Cardiac septum (tissue), 1 donor: ENCODE measurements around the gene SART3. TPM values are rescaled to one million over a fixed set of nuclear protein-coding genes. Genes with fewer than 3 reads are reported as not detected.

Experiments
- DNase-seq: peaks from one replicate; pipeline ENCODE4 v3.0.0-alpha.2; 2020; ENCODE audit warnings: low spot score
- intact Hi-C: fragments of 100-400 bp; cut with DNase I; formaldehyde crosslinking; loops from one replicate; pipeline ENCODE4 v1.14.0; 2022
- total RNA-seq: library from RNA; stranded (reverse); fragmentation: NEBNext Ultra II Directional; extraction: Animal tissue kit (Norgen Biotek cat#: 25700); gene quantifications from one replicate; pipeline ENCODE4 v1.2.1, GENCODE V29; 2021
- donor health status: DM: no; HTN: no; CAD: no.

The SART3 gene
- total RNA-seq, 1 donor from 2014 or later = 29.2 TPM

DNA sequence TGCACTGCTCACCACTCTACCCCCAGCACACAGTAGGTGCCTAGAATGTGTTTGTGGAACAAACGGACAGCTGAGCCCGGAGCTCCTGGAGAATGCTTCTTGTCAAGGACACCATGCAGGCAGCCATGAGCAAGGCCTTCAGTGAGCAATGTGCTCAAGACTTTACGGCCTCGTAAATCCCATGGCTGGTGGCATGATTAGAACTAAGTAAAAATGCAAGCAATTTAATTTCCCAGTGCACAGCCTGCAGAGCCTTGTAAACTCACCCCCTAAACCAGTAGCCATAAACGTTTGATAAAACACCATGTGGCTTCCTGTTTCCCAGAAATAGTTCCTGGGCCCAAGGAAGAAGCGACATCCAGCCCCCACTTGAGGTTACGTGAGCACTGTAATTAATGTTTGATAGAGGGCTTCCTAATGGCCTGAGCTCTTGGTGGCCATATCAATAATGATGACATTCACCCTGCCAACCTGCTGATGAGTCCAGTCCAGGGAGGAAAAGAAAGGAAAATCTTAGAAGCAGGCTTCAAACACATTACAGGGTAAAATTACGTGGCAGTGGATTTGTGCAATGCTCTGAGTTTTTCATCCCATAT, 82.3 kb downstream of the SART3 start:
- intact Hi-C loops = no loop called here

DNA sequence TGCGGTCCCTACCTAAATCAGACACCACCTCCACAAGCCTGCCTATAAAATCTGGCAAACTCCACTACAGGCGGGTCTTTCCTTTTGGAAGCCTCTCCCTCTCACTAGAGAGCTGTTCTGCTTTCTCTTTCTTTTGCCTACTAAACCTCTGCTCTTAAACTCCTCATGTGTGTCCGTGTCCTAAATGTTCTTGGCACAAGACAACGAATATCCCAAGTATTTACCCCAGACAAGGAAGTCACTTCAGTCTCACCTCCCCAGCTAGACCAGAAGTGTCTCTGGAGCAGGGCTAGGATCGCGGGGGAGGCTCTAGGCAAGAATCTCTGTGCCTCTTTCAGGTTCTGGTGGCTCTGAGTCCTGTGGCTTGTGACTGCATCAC, 83.1 kb downstream of the SART3 start:
- DNase-seq = no peak
- intact Hi-C loops = no loop called here

More for the DNA sequence above, 82.3 kb downstream of the SART3 start:
- no peak for DNase-seq

DNA sequence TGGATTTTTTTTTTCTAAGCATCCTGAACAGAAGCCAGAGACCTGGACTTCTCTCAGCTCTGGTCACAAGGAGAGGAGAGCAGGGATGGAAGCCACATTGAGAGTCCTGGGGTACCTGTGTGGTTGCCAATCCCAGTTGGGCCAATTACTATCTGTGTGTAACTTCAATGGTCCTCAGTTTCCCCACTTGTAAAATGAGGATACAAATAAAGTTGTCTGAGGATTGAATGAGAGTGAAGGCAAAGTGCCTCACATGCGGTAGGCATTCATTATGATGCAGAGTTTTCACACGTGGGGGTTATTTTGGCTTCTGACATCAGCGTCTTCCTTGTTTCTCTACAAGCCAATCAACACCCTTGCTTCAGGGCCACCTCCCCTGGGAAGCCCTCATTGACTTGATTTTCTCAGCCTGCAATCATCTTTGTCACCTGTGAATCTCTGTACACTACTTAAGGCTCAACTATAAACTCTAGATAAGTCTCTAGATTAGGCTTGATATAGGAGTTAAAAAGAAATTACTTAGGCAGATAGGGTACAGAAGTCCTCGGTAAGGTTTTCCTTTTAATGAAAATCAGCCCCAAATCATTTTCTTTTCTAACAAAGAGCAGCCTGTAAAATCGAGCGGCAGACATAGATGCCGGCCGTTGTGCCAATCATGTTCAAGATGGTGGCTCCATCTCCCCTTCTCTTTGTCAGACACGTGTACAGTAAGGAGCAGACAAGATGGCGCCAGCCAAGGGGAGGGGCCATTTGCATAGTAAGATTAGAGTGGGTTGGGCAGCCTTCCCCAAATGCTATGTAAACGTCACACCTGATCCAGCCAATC, 83.7 kb downstream of the SART3 start:
- DNase-seq = no peak
- intact Hi-C loops = no loop called here

DNA sequence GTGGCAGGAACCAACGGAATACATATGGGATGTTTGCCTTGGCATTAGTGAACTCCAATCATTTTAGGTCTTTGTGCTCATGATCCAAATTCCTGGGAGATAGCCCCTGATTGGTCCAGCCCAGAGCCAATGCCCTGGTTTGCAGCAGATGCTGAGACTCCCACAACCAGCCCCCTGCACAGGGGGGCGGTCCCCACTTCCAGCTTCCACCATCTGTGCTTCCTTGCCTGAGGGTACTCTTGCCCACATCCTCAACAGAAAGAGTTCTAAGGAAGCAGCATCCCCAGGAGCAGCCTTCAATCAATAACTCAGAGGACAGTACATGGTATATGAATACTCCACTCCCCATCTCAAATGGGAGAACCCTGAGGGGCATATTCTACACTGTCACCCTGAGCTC, 85.6 kb downstream of the SART3 start:
- intact Hi-C loops = no loop called here
- no peak for DNase-seq

DNA sequence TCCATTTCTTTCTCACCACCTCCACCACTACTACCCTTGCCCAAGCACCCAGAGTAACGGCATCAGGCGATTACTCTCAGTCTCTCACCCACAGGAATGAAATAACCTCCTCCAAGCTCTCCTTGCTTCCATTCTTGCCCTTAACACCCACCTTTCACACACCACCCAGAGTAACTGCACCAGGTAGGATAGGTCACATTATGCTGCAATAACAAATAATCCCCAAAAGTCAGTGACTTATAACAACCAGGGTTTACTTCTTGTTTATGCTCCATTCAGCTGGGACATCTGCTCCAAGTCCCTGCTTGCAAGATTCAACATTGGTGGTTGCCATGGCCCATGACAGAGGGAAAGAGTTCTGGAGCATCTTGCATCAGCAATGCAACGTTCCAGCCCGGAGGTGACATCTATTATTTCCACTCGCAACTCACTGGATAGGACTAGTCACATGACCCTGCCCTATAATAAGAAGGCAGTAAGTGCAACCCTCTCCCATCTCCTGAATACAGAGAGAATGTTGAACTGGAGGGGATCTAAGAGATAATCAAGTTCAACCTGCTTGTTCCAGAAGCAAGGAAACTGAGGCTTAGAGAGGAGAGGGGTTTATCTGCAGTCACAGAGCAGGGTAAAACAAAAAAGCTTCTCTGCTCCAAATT, 87.4 kb downstream of the SART3 start:
- no peak for DNase-seq
- intact Hi-C loops = no loop called here

Other genes with a start within 250 kb of the SART3 start
- gene CMKLR1, start 221.9 kb downstream of the SART3 start, total RNA-seq = 21.0 TPM
- gene FICD, start 45.9 kb downstream of the SART3 start, total RNA-seq = 3.8 TPM
- 432 TPM for gene ISCU, start 1.4 kb upstream of the SART3 start, total RNA-seq
- gene TMEM119, start 36.9 kb upstream of the SART3 start, total RNA-seq = 3.4 TPM
- gene SELPLG, start 72.7 kb upstream of the SART3 start, total RNA-seq = 3.1 TPM
- 74.7 TPM for gene CORO1C, start 170.3 kb upstream of the SART3 start, total RNA-seq